CD4-positive, alpha-beta memory T cell (primary cell): Measurements from ENCODE around the gene FERMT2. TPM values are rescaled to one million over a fixed set of nuclear protein-coding genes. Genes with fewer than 3 reads are reported as not detected.

Source experiments
- CTCF ChIA-PET: fragments of 350-600 bp; sonication (Branson Sonifier 250); formaldehyde crosslinking; loops from one replicate; lab custom pipeline; 2021; ENCODE audit warnings: inconsistent platforms; ENCODE audit not compliant: partially characterized antibody; lab: Charles Lee
- POLR2A ChIA-PET: fragments of 350-600 bp; sonication (Branson Sonifier 250); formaldehyde crosslinking; loops from one replicate; lab custom pipeline; 2021; ENCODE audit not compliant: partially characterized antibody; lab: Charles Lee
- DNase-seq, 5 donors: peaks; one replicate each; pipeline versions ENCODE4 v3.0.0 to v3.0.0-alpha.2; 2020 to 2022; ENCODE audit warnings: mixed read lengths in 1 of 5
- H3K27ac ChIP-seq: one replicate; pipeline ENCODE4 v1.7.0; 2013; ENCODE audit warnings: low read depth, low read length
- H3K27me3 ChIP-seq: 2 replicates; pipeline ENCODE4 v1.7.0; 2013; ENCODE audit warnings: mild to moderate bottlenecking, low read length, moderate library complexity; ENCODE audit not compliant: insufficient read depth
- H3K36me3 ChIP-seq: 2 replicates; pipeline ENCODE4 v1.7.0; 2013; ENCODE audit warnings: mild to moderate bottlenecking, low read length, moderate library complexity; ENCODE audit not compliant: insufficient read depth
- H3K4me1 ChIP-seq: 2 replicates; pipeline ENCODE4 v1.7.0; 2013; ENCODE audit warnings: mild to moderate bottlenecking, low read length, moderate library complexity; ENCODE audit not compliant: insufficient read depth
- H3K4me3 ChIP-seq, 2 donors: one replicate each; pipeline ENCODE4 v1.7.0; 2013; ENCODE audit warnings: low read length in 2 of 2, mild to moderate bottlenecking in 1 of 2
- H3K9me3 ChIP-seq, 2 donors: one replicate each; pipeline ENCODE4 v1.7.0; 2013; ENCODE audit warnings: low read length in 2 of 2, control low read depth in 1 of 2; ENCODE audit not compliant: control insufficient read depth in 1 of 2
- H3K27ac Mint-ChIP-seq, 7 donors: one replicate each; pipeline ENCODE4 v1.8.0; 2020 to 2021; ENCODE audit warnings: mixed read lengths in 7 of 7, mild to moderate bottlenecking in 6 of 7, inconsistent platforms in 3 of 7, moderate library complexity in 3 of 7
- H3K27me3 Mint-ChIP-seq, 2 donors: one replicate each; pipeline ENCODE4 v1.8.0; 2020 to 2021; ENCODE audit warnings: mixed read lengths in 2 of 2
- H3K36me3 Mint-ChIP-seq, 2 donors: one replicate each; pipeline ENCODE4 v1.8.0; 2020 to 2021; ENCODE audit warnings: mixed read lengths in 2 of 2, inconsistent platforms in 1 of 2, mild to moderate bottlenecking in 1 of 2
- H3K4me1 Mint-ChIP-seq, 4 donors: one replicate each; pipeline ENCODE4 v1.8.0; 2020 to 2021; ENCODE audit warnings: mixed read lengths in 4 of 4, mild to moderate bottlenecking in 1 of 4
- H3K4me3 Mint-ChIP-seq, 8 donors: one replicate each; pipeline ENCODE4 v1.8.0; 2020 to 2021; ENCODE audit warnings: mixed read lengths in 8 of 8, mild to moderate bottlenecking in 7 of 8, moderate library complexity in 6 of 8, inconsistent platforms in 3 of 8
- H3K9me3 Mint-ChIP-seq, 8 donors: one replicate each; pipeline ENCODE4 v1.8.0; 2020 to 2021; ENCODE audit warnings: mixed read lengths in 8 of 8, mild to moderate bottlenecking in 5 of 8, inconsistent platforms in 3 of 8, moderate library complexity in 1 of 8
- intact Hi-C: fragments of 100-400 bp; cut with micrococcal nuclease; formaldehyde crosslinking; loops from one replicate; pipeline ENCODE4 v1.15.1; 2023
- polyA plus RNA-seq, 2 donors: library from polyadenylated mRNA; unstranded; fragments of 300-500 nt; fragmentation: Illumina TruSeq; gene quantifications; one replicate each; pipeline ENCODE4 v1.2.3, GENCODE V29; 2021
- total RNA-seq, 2 experiments: library from RNA; stranded (reverse); gene quantifications; one replicate each; pipeline ENCODE4 v1.2.3, GENCODE V29; 2021

Gene FERMT2
- total and polyA plus RNA-seq, 4 experiments from 2014 or later = 0.75 to 0.79 TPM; not detected in 2

- Histone ChIP-seq H3K27me3 (no peaks in the 10 kb centered on the region), H3K9me3 (no peaks in the 10 kb centered on the region), H3K36me3 (no peaks in the 10 kb centered on the region), H3K4me3 (no peak overlapping the region), H3K4me1 (no peaks in the 10 kb centered on the region), H3K27ac (no peak overlapping the region)
- no peaks in the 10 kb centered on the region for H3K27me3 Mint-ChIP-seq
- no peaks in the 10 kb centered on the region for H3K9me3 Mint-ChIP-seq
- intact Hi-C loops = no loop called here
- no peak for DNase-seq
- ChIA-PET POLR2A (no interaction called here), CTCF (no interaction called here)
- H3K36me3 Mint-ChIP-seq = no peaks in the 10 kb centered on the region
- H3K27ac Mint-ChIP-seq = no peak overlapping the region
- no peak overlapping the region for H3K4me3 Mint-ChIP-seq
- peaks cover 3 to 8% (median 6%) of the 10 kb centered on the region in 4 donors for H3K4me1 Mint-ChIP-seq
Measured at GRCh38 chr14:52808101-52808500, 142.7 kb downstream of the FERMT2 start.

Other genes starting within 250 kb of the FERMT2 start
- gene PSMC6, start 243.8 kb downstream of the FERMT2 start, total RNA-seq = 10 to 100 TPM; 85.7 to 86.0 TPM
- gene PSMC6, start 243.8 kb downstream of the FERMT2 start, polyA plus RNA-seq = 10 to 100 TPM; 47.5 to 68.7 TPM
- 10 to 100 TPM; 47.1 to 47.3 TPM for gene STYX, start 220.9 kb downstream of the FERMT2 start, total RNA-seq
- 10 to 100 TPM; 25.0 to 50.0 TPM for gene STYX, start 220.9 kb downstream of the FERMT2 start, polyA plus RNA-seq
- 10 to 100 TPM; 10.0 to 15.2 TPM for gene GNPNAT1, start 159.4 kb downstream of the FERMT2 start, total RNA-seq
- gene GNPNAT1, start 159.4 kb downstream of the FERMT2 start, polyA plus RNA-seq = 10 to 100 TPM; 10.0 to 16.2 TPM
- 10 to 100 TPM; 47.0 to 53.5 TPM for gene DDHD1, start 202.3 kb upstream of the FERMT2 start, total RNA-seq
- gene DDHD1, start 202.3 kb upstream of the FERMT2 start, polyA plus RNA-seq = 1 to 10 TPM; 3.5 to 9.6 TPM